IPS-18a (cell line): Measurements from ENCODE around the gene PACRG.
"Not testable (repeated sequence)": the region's sequence is repeated elsewhere in the genome, so short reads cannot be mapped to it uniquely, and the experiment has no call there.

Experiments
- H3K27ac ChIP-seq: one replicate; pipeline ENCODE4 v1.5.1; 2013; ENCODE audit warnings: low read length
- H3K27me3 ChIP-seq: one replicate; pipeline ENCODE4 v1.6.1; 2013; ENCODE audit warnings: mild to moderate bottlenecking, low read length; ENCODE audit not compliant: control insufficient read depth, insufficient read depth
- H3K36me3 ChIP-seq: one replicate; pipeline ENCODE4 v1.6.1; 2013; ENCODE audit warnings: low read depth, low read length; ENCODE audit not compliant: control insufficient read depth
- H3K4me1 ChIP-seq: one replicate; pipeline ENCODE4 v1.6.1; 2013; ENCODE audit warnings: low read depth, low read length; ENCODE audit not compliant: control insufficient read depth
- H3K4me3 ChIP-seq: one replicate; pipeline ENCODE4 v1.5.1; 2013; ENCODE audit warnings: low read length
- H3K9ac ChIP-seq: one replicate; pipeline ENCODE4 v1.6.1; 2013; ENCODE audit warnings: mild to moderate bottlenecking, low read length, moderate library complexity
- H3K9me3 ChIP-seq: one replicate; pipeline ENCODE4 v1.6.1; 2013; ENCODE audit warnings: low read depth, low read length; ENCODE audit not compliant: control insufficient read depth

PACRG gene

DNA sequence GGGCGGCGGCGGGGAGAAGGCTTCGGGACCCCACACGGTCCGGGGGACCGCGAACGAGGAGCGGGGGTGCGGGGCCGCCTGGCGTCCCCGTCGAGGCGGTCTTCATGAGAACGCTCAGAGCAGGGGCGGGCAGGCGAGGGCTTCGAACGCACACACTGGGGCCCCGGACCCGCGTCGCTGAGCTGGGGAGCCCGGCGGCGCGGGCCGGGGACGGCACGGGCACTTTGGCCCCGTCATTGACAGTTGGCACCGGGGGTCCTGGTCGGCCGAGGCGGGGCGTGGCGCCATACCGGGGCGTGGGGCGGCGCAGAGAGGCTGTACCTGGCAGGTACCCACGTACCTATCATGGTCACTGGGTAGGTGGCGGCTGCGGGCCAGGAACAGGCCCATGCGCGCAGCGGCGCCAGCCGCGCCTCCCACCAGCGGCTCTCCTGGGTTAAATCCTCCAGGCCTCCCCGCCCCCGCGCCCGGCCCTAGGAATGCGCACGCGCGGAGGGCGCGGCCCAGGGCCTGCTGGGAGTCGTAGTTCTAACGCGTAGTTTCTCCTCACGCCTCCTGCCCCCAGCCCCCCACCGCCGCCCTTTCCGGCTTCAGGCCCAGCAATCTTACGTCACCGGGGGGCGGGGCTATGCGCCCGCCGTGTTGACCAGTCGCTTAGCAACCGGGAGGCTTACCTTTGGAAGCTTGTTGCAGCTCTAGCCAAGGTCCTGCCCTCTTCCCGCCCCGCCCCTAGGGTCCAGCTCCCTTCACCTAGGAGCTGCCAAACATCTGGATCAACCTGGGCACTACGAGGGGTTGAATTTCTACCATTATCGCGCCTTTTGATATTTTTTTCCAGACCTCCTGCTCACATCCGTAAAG is at the start of gene PACRG, which contains the start of gene PRKN:
Gene PACRG, plus strand, starts transcription at position 653 of the 861 bp plus-strand sequence.
Gene PRKN, minus strand, starts transcription at position 445 of the 861 bp plus-strand sequence.
- H3K9ac ChIP-seq = peak within 1 kb of the TSS; percentile 46
- H3K9me3 ChIP-seq = no peaks in the 10 kb centered on the region
- no peaks in the 10 kb centered on the region for H3K36me3 ChIP-seq
- H3K4me1 ChIP-seq = peaks cover 10% of the 10 kb centered on the region
- H3K4me3 ChIP-seq = peak within 1 kb of the TSS; percentile 72
- peaks cover 9% of the 10 kb centered on the region for H3K27me3 ChIP-seq
- peak within 1 kb of the TSS; percentile 78 for H3K27ac ChIP-seq

DNA sequence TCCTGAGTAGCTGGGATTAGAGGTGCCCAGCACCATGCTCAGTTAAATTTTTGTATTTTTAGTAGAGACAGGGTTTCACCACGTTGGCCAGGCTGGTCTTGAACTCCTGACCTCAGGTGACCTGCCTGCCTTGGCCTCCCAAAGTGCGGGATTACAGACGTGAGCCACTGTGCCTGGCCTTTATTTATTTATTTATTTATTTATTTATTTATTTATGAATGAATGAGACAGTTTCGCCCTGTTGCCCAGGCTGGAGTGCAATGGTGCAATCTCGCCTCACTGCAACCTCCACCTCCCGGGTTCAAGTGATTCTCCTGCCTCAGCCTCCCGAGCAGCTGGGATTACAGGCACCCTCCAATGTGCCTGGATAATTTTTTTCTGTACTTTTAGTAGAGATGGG is 48.9 kb upstream of the PACRG start:
- not testable (repeated sequence) for H3K4me1 ChIP-seq, H3K36me3 ChIP-seq, H3K27me3 ChIP-seq, H3K4me3 ChIP-seq, H3K9ac ChIP-seq, H3K27ac ChIP-seq, H3K9me3 ChIP-seq

DNA sequence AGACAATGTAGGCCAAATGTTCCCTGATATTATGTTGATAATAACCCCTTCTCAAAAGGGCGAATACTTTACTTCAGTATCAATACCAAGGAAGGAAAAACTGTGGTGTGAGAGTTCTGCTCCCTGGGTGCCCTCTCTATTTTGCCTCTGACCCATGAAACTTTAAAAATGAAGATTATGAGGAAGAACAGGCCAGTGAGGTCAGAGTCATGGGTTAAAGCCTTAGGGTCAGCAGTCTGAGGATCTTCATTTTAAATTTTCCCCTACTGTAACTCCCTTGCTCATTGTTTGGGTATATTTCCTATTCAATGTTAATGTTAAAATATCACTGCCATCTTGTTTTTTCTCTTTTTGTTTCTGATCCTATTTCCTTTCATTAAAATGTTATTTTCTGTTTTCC is 48.1 kb upstream of the PACRG start:
- H3K4me1 ChIP-seq = no peaks in the 10 kb centered on the region
- no peaks in the 10 kb centered on the region for H3K27me3 ChIP-seq
- H3K36me3 ChIP-seq = no peaks in the 10 kb centered on the region
- no peaks in the 10 kb centered on the region for H3K9me3 ChIP-seq
- no peak overlapping the region for H3K9ac ChIP-seq
- H3K4me3 ChIP-seq = no peak overlapping the region
- H3K27ac ChIP-seq = no peak overlapping the region

DNA sequence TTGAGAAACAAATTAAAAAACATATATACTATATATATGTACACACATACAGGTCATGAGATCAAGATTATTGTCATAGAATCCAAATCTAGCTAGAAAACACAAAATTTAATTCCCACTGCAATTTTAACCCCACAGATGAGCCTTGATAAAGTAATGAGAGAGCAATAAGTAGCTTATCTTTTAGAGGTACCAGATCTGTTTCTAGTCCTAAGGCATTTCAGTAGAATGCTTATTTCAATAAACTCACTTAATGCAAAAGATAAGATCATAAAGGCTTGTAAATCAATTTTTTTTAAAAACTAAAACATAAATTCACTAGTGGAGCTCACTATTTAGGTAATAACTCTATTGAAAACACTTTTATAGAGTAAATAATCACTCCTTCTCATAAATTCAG is 47.4 kb upstream of the PACRG start:
- H3K4me1 ChIP-seq = no peaks in the 10 kb centered on the region
- no peaks in the 10 kb centered on the region for H3K27me3 ChIP-seq
- no peaks in the 10 kb centered on the region for H3K9me3 ChIP-seq
- no peak overlapping the region for H3K9ac ChIP-seq
- no peaks in the 10 kb centered on the region for H3K36me3 ChIP-seq
- no peak overlapping the region for H3K4me3 ChIP-seq
- H3K27ac ChIP-seq = no peak overlapping the region

DNA sequence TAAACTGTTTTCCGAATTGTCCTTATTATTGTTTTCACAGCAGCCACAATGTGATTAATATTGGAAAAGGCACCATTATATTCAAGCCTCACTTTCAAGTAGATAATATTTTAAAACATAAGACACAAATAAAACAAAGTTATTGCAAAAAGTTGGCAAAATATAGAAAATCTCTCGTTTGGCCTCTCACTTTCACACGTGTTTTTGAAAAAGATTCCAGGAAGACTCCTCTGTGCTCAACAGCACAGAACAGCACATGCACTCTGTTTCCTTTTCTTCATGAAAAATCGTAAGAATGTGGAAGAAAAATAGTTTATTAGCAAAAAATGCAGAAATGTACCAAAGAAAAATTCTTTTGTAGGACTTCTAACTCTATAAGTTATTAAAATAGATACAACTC is 46.9 kb upstream of the PACRG start:
- Histone ChIP-seq H3K4me1 (no peaks in the 10 kb centered on the region), H3K4me3 (no peak overlapping the region), H3K36me3 (no peaks in the 10 kb centered on the region), H3K27me3 (no peaks in the 10 kb centered on the region), H3K9ac (no peak overlapping the region), H3K27ac (no peak overlapping the region), H3K9me3 (no peaks in the 10 kb centered on the region)

DNA sequence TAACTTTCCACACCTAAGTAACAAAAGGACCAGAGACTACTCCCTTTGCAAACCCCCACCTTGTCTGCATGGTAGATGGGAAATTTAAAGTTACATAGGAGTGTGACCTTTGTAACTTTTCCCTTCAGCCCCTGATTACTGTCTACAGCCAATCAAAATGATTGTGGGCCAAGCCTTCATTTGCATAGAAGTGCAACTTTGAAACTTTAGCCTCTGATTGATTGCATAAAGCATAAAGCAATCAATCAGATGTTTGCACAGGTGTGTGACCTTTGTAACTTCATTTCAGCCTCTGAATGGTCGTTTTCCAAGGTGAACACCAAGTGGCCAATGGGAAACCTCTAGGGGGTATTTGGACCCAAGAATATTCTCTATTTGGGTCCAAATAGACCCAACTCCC is 46.3 kb upstream of the PACRG start:
- Histone ChIP-seq H3K9me3 (no peaks in the 10 kb centered on the region), H3K36me3 (no peaks in the 10 kb centered on the region), H3K4me1 (no peaks in the 10 kb centered on the region), H3K27me3 (no peaks in the 10 kb centered on the region), H3K27ac (no peak overlapping the region), H3K4me3 (no peak overlapping the region), H3K9ac (no peak overlapping the region)

DNA sequence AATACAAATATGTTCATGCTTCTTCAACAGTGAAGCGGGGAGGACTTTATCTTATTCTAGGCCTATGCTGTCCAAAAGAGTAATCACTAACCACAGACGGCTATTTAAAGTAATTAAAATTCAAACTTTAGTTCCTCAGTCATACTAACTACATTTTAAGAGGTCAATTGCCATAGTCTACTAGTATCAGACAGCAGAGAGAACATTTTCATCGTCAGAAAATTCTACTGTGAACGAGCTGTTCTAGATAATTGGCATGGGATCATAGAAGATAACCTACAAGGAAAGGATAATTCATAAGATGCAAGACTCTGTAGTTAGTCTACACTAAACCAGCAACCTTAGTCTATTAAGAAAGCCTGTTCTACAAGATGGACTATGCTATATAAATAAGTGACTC is 44.6 kb upstream of the PACRG start:
- no peak overlapping the region for H3K4me3 ChIP-seq
- H3K27ac ChIP-seq = no peak overlapping the region
- H3K36me3 ChIP-seq = no peaks in the 10 kb centered on the region
- no peaks in the 10 kb centered on the region for H3K9me3 ChIP-seq
- H3K9ac ChIP-seq = no peak overlapping the region
- H3K4me1 ChIP-seq = peaks cover 3% of the 10 kb centered on the region
- H3K27me3 ChIP-seq = no peaks in the 10 kb centered on the region

DNA sequence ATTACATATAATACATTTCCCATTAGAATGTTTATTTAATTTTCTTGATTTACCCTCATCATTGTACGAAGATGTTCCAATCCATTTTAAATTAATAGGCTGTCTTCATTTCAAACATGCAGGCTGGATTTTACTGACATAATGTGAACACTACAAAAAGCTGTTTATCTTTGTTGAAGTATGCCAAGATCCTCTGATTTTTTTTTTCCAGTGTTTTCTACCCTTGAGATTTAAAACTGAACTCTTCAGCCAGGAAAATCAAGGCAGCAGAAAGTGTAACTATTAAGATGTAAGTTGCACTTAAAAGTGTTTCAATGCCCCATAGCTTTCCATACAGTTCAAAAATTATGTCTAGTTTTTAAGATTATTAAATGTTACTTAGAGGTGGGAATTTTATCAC is 43.7 kb upstream of the PACRG start:
- Histone ChIP-seq H3K36me3 (no peaks in the 10 kb centered on the region), H3K9ac (no peak overlapping the region), H3K27ac (no peak overlapping the region), H3K27me3 (no peaks in the 10 kb centered on the region), H3K4me1 (peaks cover 3% of the 10 kb centered on the region), H3K4me3 (no peak overlapping the region), H3K9me3 (no peaks in the 10 kb centered on the region)

DNA sequence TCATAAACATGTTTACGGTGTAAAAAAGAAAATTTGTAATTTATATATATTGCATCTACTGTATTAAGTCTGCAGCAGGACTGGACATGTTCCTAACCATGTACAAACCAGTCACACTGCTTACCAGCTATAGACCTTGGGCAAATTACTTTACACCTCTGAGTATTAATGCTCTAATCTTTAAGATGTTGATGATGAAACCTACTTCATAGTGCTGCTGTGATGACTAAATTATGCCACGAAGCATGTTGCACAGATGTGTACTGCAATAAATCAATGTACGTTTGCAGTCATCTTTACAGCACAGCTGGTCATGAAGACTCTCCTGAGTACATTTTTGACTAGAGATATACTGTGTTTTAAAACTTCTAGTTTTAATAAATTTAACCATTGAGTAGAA is 42.8 kb upstream of the PACRG start:
- H3K27ac ChIP-seq = no peak overlapping the region
- H3K9ac ChIP-seq = no peak overlapping the region
- peaks cover 5% of the 10 kb centered on the region for H3K4me1 ChIP-seq
- H3K36me3 ChIP-seq = no peaks in the 10 kb centered on the region
- H3K27me3 ChIP-seq = no peaks in the 10 kb centered on the region
- H3K4me3 ChIP-seq = no peak overlapping the region
- no peaks in the 10 kb centered on the region for H3K9me3 ChIP-seq

DNA sequence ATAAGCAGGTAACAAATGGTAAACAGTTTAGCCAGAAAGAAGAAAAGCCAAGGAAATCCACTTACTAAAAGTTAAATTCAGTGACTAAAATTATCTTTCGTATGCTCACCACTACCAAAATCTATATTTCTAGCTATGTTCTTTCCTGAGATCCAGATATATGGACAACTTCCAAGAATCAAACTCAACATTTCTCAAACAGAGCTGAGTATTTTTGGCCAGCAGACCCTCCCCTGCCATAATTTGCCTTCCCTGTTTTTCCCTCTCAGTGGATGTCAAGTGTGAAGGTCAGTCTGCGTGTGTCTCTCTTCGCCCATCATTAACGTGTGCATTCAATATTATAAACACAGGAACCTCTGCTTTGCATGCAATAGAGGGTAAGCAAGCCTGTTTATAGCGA is 42.2 kb upstream of the PACRG start:
- Histone ChIP-seq H3K36me3 (no peaks in the 10 kb centered on the region), H3K9me3 (no peaks in the 10 kb centered on the region), H3K27ac (no peak overlapping the region), H3K4me3 (no peak overlapping the region), H3K4me1 (peaks cover 5% of the 10 kb centered on the region), H3K9ac (no peak overlapping the region), H3K27me3 (no peaks in the 10 kb centered on the region)

DNA sequence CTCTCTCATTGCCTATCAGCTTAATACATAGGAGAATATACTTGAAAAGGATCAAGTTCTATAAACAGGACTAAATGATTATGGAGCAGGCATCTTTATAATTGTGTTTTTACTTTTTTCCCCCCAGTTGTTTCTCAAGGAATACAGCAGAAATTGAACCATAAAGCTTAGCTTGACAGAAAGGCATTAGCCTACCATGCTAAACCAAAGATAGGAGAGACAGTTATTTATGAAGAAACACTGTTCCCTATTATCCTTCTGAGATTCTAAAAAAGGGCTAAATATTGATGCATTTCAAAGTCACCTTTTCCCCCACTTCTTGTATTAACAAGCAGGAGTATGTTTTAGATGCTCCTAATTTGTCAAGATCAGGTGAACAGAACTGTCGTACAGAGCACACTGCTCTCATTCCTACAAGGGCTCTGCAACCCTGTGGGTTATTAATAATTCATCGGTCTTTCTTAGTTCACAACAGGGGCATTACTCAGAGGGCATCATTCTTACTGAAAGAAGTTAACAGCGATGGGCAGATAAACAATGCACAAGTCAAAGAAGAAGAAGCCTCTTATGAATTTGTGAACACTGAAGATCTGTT is 38.9 kb upstream of the PACRG start:
- Histone ChIP-seq H3K36me3 (no peaks in the 10 kb centered on the region), H3K4me1 (peaks cover 5% of the 10 kb centered on the region), H3K9ac (no peak overlapping the region), H3K27ac (no peak overlapping the region), H3K4me3 (no peak overlapping the region), H3K27me3 (no peaks in the 10 kb centered on the region), H3K9me3 (no peaks in the 10 kb centered on the region)

DNA sequence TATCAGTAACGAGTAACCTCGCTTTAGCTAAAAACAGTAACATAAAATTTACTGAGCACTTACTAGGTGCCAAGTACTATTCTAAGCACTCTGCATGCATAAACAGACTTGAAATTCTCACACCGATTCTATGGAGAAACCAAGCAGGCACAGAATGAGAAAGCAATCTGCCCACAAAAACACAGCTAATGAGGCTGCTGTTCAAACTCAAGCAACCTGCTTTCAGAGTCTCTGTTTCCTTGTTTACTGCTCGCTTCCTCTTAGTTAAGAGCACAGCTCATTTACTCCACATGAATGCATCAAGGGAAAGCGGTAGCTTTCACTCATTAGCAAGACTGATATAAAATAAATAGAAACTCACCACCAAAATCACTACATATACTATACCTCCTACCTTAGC is 37.6 kb upstream of the PACRG start:
- H3K27ac ChIP-seq = no peak overlapping the region
- no peak overlapping the region for H3K4me3 ChIP-seq
- H3K27me3 ChIP-seq = no peaks in the 10 kb centered on the region
- peaks cover 5% of the 10 kb centered on the region for H3K4me1 ChIP-seq
- H3K9ac ChIP-seq = no peak overlapping the region
- H3K36me3 ChIP-seq = no peaks in the 10 kb centered on the region
- H3K9me3 ChIP-seq = no peaks in the 10 kb centered on the region
